ENCODE data around the gene SNU13.

DNA sequence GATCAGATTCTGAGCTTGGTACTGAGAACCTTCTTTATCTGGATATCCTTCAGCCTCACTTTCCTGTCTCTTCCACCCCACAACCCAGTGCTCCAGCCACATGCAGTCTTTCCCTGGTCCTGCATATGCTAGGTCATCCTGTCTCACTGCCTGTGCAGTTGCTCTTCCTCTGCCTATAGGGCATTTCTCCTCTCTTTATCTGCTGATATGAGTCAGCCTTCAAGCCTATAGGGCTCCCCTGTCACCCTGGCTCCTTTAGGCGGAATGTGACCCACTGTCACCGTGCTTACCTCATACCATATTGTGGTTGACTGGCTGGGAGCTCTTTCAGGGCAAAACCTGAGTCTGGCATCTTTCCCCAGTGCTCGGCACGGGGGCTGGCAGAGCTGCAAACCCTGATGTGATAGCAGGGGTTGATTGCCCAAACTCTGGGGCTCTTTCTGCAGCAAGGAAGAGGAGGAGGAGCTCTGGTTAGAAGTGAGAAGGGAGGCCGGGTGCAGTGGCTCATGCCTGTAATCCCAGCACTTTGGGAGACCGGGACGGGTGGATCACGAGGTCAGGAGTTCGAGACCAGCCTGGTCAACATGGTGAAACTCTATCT lies 36.9 kb upstream of the SNU13 start:
- no peak for TF ChIP-seq POLR2A (IDR thresholded peaks at IDR 0.05)
- TF ChIP-seq, protein P1, sequence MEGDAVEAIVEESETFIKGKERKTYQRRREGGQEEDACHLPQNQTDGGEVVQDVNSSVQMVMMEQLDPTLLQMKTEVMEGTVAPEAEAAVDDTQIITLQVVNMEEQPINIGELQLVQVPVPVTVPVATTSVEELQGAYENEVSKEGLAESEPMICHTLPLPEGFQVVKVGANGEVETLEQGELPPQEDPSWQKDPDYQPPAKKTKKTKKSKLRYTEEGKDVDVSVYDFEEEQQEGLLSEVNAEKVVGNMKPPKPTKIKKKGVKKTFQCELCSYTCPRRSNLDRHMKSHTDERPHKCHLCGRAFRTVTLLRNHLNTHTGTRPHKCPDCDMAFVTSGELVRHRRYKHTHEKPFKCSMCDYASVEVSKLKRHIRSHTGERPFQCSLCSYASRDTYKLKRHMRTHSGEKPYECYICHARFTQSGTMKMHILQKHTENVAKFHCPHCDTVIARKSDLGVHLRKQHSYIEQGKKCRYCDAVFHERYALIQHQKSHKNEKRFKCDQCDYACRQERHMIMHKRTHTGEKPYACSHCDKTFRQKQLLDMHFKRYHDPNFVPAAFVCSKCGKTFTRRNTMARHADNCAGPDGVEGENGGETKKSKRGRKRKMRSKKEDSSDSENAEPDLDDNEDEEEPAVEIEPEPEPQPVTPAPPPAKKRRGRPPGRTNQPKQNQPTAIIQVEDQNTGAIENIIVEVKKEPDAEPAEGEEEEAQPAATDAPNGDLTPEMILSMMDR (IDR thresholded peaks at IDR 0.05), result no peak
